ENCODE results near the gene CREBL2.
"Not testable (repeated sequence)": the region's sequence is repeated elsewhere in the genome, so short reads cannot be mapped to it uniquely, and the experiment has no call there.

CREBL2 gene

GRCh38 chr12:12645968-12646367 lies 34.3 kb downstream of the CREBL2 start:
- not testable (repeated sequence) for H3K4me3 ChIP-seq (ENCODE audit: low read depth, low read length); H3K27me3 ChIP-seq (ENCODE audit: control insufficient read depth, insufficient read depth, low read length); H3K9ac ChIP-seq (ENCODE audit: low read depth, low read length); H3K36me3 ChIP-seq (ENCODE audit: control insufficient read depth, insufficient read depth, low read length)
- Histone ChIP-seq H3K4me1 (ENCODE audit: control insufficient read depth, insufficient read depth, low read length) (peaks cover 26% of the 10 kb centered on the region), H3K9me3 (ENCODE audit: control insufficient read depth, insufficient read depth, low read length) (peaks cover 16% of the 10 kb centered on the region)

GRCh38 chr12:12646483-12647072 lies 34.9 kb downstream of the CREBL2 start:
- peaks cover 26% of the 10 kb centered on the region for H3K4me1 ChIP-seq (ENCODE audit: control insufficient read depth, insufficient read depth, low read length)
- no peaks in the 10 kb centered on the region for H3K36me3 ChIP-seq (ENCODE audit: control insufficient read depth, insufficient read depth, low read length)
- H3K9ac ChIP-seq (ENCODE audit: low read depth, low read length), result no peak overlapping the region
- H3K27me3 ChIP-seq (ENCODE audit: control insufficient read depth, insufficient read depth, low read length), result no peaks in the 10 kb centered on the region
- H3K9me3 ChIP-seq (ENCODE audit: control insufficient read depth, insufficient read depth, low read length), result peaks cover 16% of the 10 kb centered on the region
- H3K4me3 ChIP-seq (ENCODE audit: low read depth, low read length), result no peak overlapping the region

GRCh38 chr12:12648284-12648683 lies 36.6 kb downstream of the CREBL2 start:
- Histone ChIP-seq H3K36me3 (ENCODE audit: control insufficient read depth, insufficient read depth, low read length) (no peaks in the 10 kb centered on the region), H3K4me3 (ENCODE audit: low read depth, low read length) (no peak overlapping the region), H3K9me3 (ENCODE audit: control insufficient read depth, insufficient read depth, low read length) (peaks cover 16% of the 10 kb centered on the region), H3K4me1 (ENCODE audit: control insufficient read depth, insufficient read depth, low read length) (peaks cover 21% of the 10 kb centered on the region), H3K27me3 (ENCODE audit: control insufficient read depth, insufficient read depth, low read length) (no peaks in the 10 kb centered on the region), H3K9ac (ENCODE audit: low read depth, low read length) (no peak overlapping the region)

- H3K27me3 ChIP-seq (ENCODE audit: control insufficient read depth, insufficient read depth, low read length), result no peaks in the 10 kb centered on the region
- peaks cover 16% of the 10 kb centered on the region for H3K9me3 ChIP-seq (ENCODE audit: control insufficient read depth, insufficient read depth, low read length)
- no peaks in the 10 kb centered on the region for H3K36me3 ChIP-seq (ENCODE audit: control insufficient read depth, insufficient read depth, low read length)
- H3K4me3 ChIP-seq (ENCODE audit: low read depth, low read length), result no peak overlapping the region
- H3K4me1 ChIP-seq (ENCODE audit: control insufficient read depth, insufficient read depth, low read length), result peaks cover 13% of the 10 kb centered on the region
- no peak overlapping the region for H3K9ac ChIP-seq (ENCODE audit: low read depth, low read length)
Observed at GRCh38 chr12:12648951-12649650, 37.4 kb downstream of the CREBL2 start.

- Histone ChIP-seq H3K36me3 (ENCODE audit: control insufficient read depth, insufficient read depth, low read length) (no peaks in the 10 kb centered on the region), H3K9ac (ENCODE audit: low read depth, low read length) (no peak overlapping the region), H3K9me3 (ENCODE audit: control insufficient read depth, insufficient read depth, low read length) (peaks cover 16% of the 10 kb centered on the region), H3K4me1 (ENCODE audit: control insufficient read depth, insufficient read depth, low read length) (no peaks in the 10 kb centered on the region), H3K4me3 (ENCODE audit: low read depth, low read length) (no peak overlapping the region), H3K27me3 (ENCODE audit: control insufficient read depth, insufficient read depth, low read length) (no peaks in the 10 kb centered on the region)
Observed at GRCh38 chr12:12651752-12652151, 40.1 kb downstream of the CREBL2 start.

- not testable (repeated sequence) for H3K9ac ChIP-seq (ENCODE audit: low read depth, low read length); H3K4me1 ChIP-seq (ENCODE audit: control insufficient read depth, insufficient read depth, low read length); H3K36me3 ChIP-seq (ENCODE audit: control insufficient read depth, insufficient read depth, low read length); H3K4me3 ChIP-seq (ENCODE audit: low read depth, low read length); H3K27me3 ChIP-seq (ENCODE audit: control insufficient read depth, insufficient read depth, low read length)
- H3K9me3 ChIP-seq (ENCODE audit: control insufficient read depth, insufficient read depth, low read length), result peaks cover 11% of the 10 kb centered on the region
Observed at GRCh38 chr12:12652704-12653103, 41.0 kb downstream of the CREBL2 start.

GRCh38 chr12:12653922-12654321 lies 42.2 kb downstream of the CREBL2 start:
- Histone ChIP-seq H3K36me3 (ENCODE audit: control insufficient read depth, insufficient read depth, low read length) (no peaks in the 10 kb centered on the region), H3K9me3 (ENCODE audit: control insufficient read depth, insufficient read depth, low read length) (peaks cover 2% of the 10 kb centered on the region), H3K4me3 (ENCODE audit: low read depth, low read length) (no peak overlapping the region)

GRCh38 chr12:12654691-12655460 lies 43.2 kb downstream of the CREBL2 start:
- H3K4me1 ChIP-seq (ENCODE audit: control insufficient read depth, insufficient read depth, low read length), result peaks cover 11% of the 10 kb centered on the region
- H3K36me3 ChIP-seq (ENCODE audit: control insufficient read depth, insufficient read depth, low read length), result no peaks in the 10 kb centered on the region
- H3K4me3 ChIP-seq (ENCODE audit: low read depth, low read length), result no peak overlapping the region
- no peaks in the 10 kb centered on the region for H3K9me3 ChIP-seq (ENCODE audit: control insufficient read depth, insufficient read depth, low read length)
- H3K9ac ChIP-seq (ENCODE audit: low read depth, low read length), result no peak overlapping the region
- no peaks in the 10 kb centered on the region for H3K27me3 ChIP-seq (ENCODE audit: control insufficient read depth, insufficient read depth, low read length)

More at GRCh38 chr12:12653922-12654321, 42.2 kb downstream of the CREBL2 start:
- H3K27me3 ChIP-seq (ENCODE audit: control insufficient read depth, insufficient read depth, low read length), result no peaks in the 10 kb centered on the region
- no peak overlapping the region for H3K9ac ChIP-seq (ENCODE audit: low read depth, low read length)
- peaks cover 10% of the 10 kb centered on the region for H3K4me1 ChIP-seq (ENCODE audit: control insufficient read depth, insufficient read depth, low read length)

- Histone ChIP-seq H3K4me1 (ENCODE audit: control insufficient read depth, insufficient read depth, low read length) (peaks cover 37% of the 10 kb centered on the region), H3K27me3 (ENCODE audit: control insufficient read depth, insufficient read depth, low read length) (no peaks in the 10 kb centered on the region), H3K4me3 (ENCODE audit: low read depth, low read length) (no peak overlapping the region), H3K36me3 (ENCODE audit: control insufficient read depth, insufficient read depth, low read length) (no peaks in the 10 kb centered on the region), H3K9me3 (ENCODE audit: control insufficient read depth, insufficient read depth, low read length) (no peaks in the 10 kb centered on the region), H3K9ac (ENCODE audit: low read depth, low read length) (no peak overlapping the region)
Observed at GRCh38 chr12:12660201-12660600, 48.5 kb downstream of the CREBL2 start.

GRCh38 chr12:12661086-12661856 lies 49.6 kb downstream of the CREBL2 start:
- no peaks in the 10 kb centered on the region for H3K9me3 ChIP-seq (ENCODE audit: control insufficient read depth, insufficient read depth, low read length)
- no peak overlapping the region for H3K9ac ChIP-seq (ENCODE audit: low read depth, low read length)
- H3K4me3 ChIP-seq (ENCODE audit: low read depth, low read length), result no peak overlapping the region
- H3K4me1 ChIP-seq (ENCODE audit: control insufficient read depth, insufficient read depth, low read length), result peaks cover 43% of the 10 kb centered on the region
- H3K27me3 ChIP-seq (ENCODE audit: control insufficient read depth, insufficient read depth, low read length), result no peaks in the 10 kb centered on the region
- no peaks in the 10 kb centered on the region for H3K36me3 ChIP-seq (ENCODE audit: control insufficient read depth, insufficient read depth, low read length)

- Histone ChIP-seq H3K27me3 (ENCODE audit: control insufficient read depth, insufficient read depth, low read length) (no peaks in the 10 kb centered on the region), H3K36me3 (ENCODE audit: control insufficient read depth, insufficient read depth, low read length) (no peaks in the 10 kb centered on the region), H3K9ac (ENCODE audit: low read depth, low read length) (no peak overlapping the region), H3K9me3 (ENCODE audit: control insufficient read depth, insufficient read depth, low read length) (no peaks in the 10 kb centered on the region), H3K4me1 (ENCODE audit: control insufficient read depth, insufficient read depth, low read length) (peaks cover 35% of the 10 kb centered on the region), H3K4me3 (ENCODE audit: low read depth, low read length) (no peak overlapping the region)
Observed at GRCh38 chr12:12663644-12664294, 52.1 kb downstream of the CREBL2 start.

All from iPS-15b (cell line).